Measurements from ENCODE around the gene EBF3. TPM values are rescaled to one million over a fixed set of nuclear protein-coding genes. Genes with fewer than 3 reads are reported as not detected.

EBF3 gene
- total RNA-seq, 1 experiment from 2014 or later: 56.2 TPM

- ChIA-PET CTCF (no interaction called here), POLR2A (ENCODE audit: low non-redundant PET) (no interaction called here)
- intact Hi-C loops (cut with micrococcal nuclease; ENCODE audit: unreplicated experiment): no loop called here
Observed at GRCh38 chr10:129811208-129811607, 152.9 kb downstream of the EBF3 start.

GRCh38 chr10:129809841-129810240, 154.2 kb downstream of the EBF3 start:
- ChIA-PET CTCF (no interaction called here), POLR2A (ENCODE audit: low non-redundant PET) (no interaction called here)
- H3K9me3 ChIP-seq (ENCODE audit: low read depth, low read length, poor library complexity, severe bottlenecking): no peaks in the 10 kb centered on the region
- H3K36me3 ChIP-seq (ENCODE audit: insufficient read depth, low read length, poor library complexity, severe bottlenecking): no peaks in the 10 kb centered on the region
- TF ChIP-seq CTCF (conservative IDR thresholded peaks at IDR 0.05; ENCODE audit: low read depth, low read length) (no peak), EZH2 (IDR thresholded peaks at IDR 0.05; ENCODE audit: borderline replicate concordance, low read depth, low read length, poor library complexity, severe bottlenecking) (no peak)
- no peak for DNase-seq (ENCODE audit: low spot score)
- no peaks in the 10 kb centered on the region for H3K4me1 ChIP-seq (ENCODE audit: insufficient read depth, low read length, poor library complexity, severe bottlenecking)
- no peak overlapping the region for H3K27ac ChIP-seq (ENCODE audit: low read depth, low read length, poor library complexity, severe bottlenecking)
- no peaks in the 10 kb centered on the region for H3K27me3 ChIP-seq (replicated peaks; ENCODE audit: insufficient read depth, low read depth, low read length, poor library complexity)
- intact Hi-C loops (cut with micrococcal nuclease; ENCODE audit: unreplicated experiment): no loop called here
- no peak overlapping the region for H3K4me3 ChIP-seq (ENCODE audit: low read depth, low read length, poor library complexity, severe bottlenecking)
- no TSS peak for BruUV-seq (replicated peaks)

More at GRCh38 chr10:129811208-129811607, 152.9 kb downstream of the EBF3 start:
- no peak overlapping the region for H3K27ac ChIP-seq (ENCODE audit: low read depth, low read length, poor library complexity, severe bottlenecking)
- DNase-seq (ENCODE audit: low spot score): no peak
- no peak overlapping the region for H3K4me3 ChIP-seq (ENCODE audit: low read depth, low read length, poor library complexity, severe bottlenecking)
- H3K9me3 ChIP-seq (ENCODE audit: low read depth, low read length, poor library complexity, severe bottlenecking): no peaks in the 10 kb centered on the region
- no TSS peak for BruUV-seq (replicated peaks)
- TF ChIP-seq EZH2 (IDR thresholded peaks at IDR 0.05; ENCODE audit: borderline replicate concordance, low read depth, low read length, poor library complexity, severe bottlenecking) (no peak), CTCF (conservative IDR thresholded peaks at IDR 0.05; ENCODE audit: low read depth, low read length) (no peak)
- H3K36me3 ChIP-seq (ENCODE audit: insufficient read depth, low read length, poor library complexity, severe bottlenecking): no peaks in the 10 kb centered on the region
- H3K4me1 ChIP-seq (ENCODE audit: insufficient read depth, low read length, poor library complexity, severe bottlenecking): no peaks in the 10 kb centered on the region
- H3K27me3 ChIP-seq (replicated peaks; ENCODE audit: insufficient read depth, low read depth, low read length, poor library complexity): no peaks in the 10 kb centered on the region

GRCh38 chr10:129809431-129809830, 154.6 kb downstream of the EBF3 start:
- ChIA-PET POLR2A (ENCODE audit: low non-redundant PET) (no interaction called here), CTCF (no interaction called here)
- no peak for DNase-seq (ENCODE audit: low spot score)
- BruUV-seq (replicated peaks): no TSS peak
- Histone ChIP-seq H3K27ac (ENCODE audit: low read depth, low read length, poor library complexity, severe bottlenecking) (no peak overlapping the region), H3K4me1 (ENCODE audit: insufficient read depth, low read length, poor library complexity, severe bottlenecking) (no peaks in the 10 kb centered on the region), H3K27me3 (replicated peaks; ENCODE audit: insufficient read depth, low read depth, low read length, poor library complexity) (no peaks in the 10 kb centered on the region), H3K36me3 (ENCODE audit: insufficient read depth, low read length, poor library complexity, severe bottlenecking) (no peaks in the 10 kb centered on the region), H3K9me3 (ENCODE audit: low read depth, low read length, poor library complexity, severe bottlenecking) (no peaks in the 10 kb centered on the region), H3K4me3 (ENCODE audit: low read depth, low read length, poor library complexity, severe bottlenecking) (no peak overlapping the region)
- TF ChIP-seq CTCF (conservative IDR thresholded peaks at IDR 0.05; ENCODE audit: low read depth, low read length) (no peak), EZH2 (IDR thresholded peaks at IDR 0.05; ENCODE audit: borderline replicate concordance, low read depth, low read length, poor library complexity, severe bottlenecking) (no peak)
- intact Hi-C loops (cut with micrococcal nuclease; ENCODE audit: unreplicated experiment): no loop called here

All from A673 (cell line).